Left lung (tissue), 10 donors: Measurements from ENCODE around the gene ZFP36L2. TPM values are rescaled to one million over a fixed set of nuclear protein-coding genes. Genes with fewer than 3 reads are reported as not detected.

Source experiments
- ATAC-seq: fragments of 200-7000 bp; cut with Tn5 transposase; one replicate; pipeline ENCODE4 v1.9.1; 2020; ENCODE audit warnings: moderate library complexity
- DNase-seq, 4 donors: peaks; one replicate each; pipeline ENCODE4 v3.0.0-alpha.2; 2013 to 2020
- H3K27ac ChIP-seq, 2 donors: fragments of 200-600 bp; sonication (generic) in 1 of 2; one replicate each; pipeline versions ENCODE4 v1.5.0 to v1.8.0; 2020 to 2021
- H3K27me3 ChIP-seq, 2 donors: fragments of 200-600 bp; sonication (generic) in 1 of 2; one replicate each; pipeline versions ENCODE4 v1.5.0 to v1.8.0; 2020 to 2021
- H3K36me3 ChIP-seq, 2 donors: fragments of 200-600 bp; sonication (generic) in 1 of 2; one replicate each; pipeline versions ENCODE4 v1.5.0 to v1.8.0; 2020 to 2021
- H3K4me1 ChIP-seq, 2 donors: fragments of 200-600 bp; one replicate each; pipeline ENCODE4 v1.8.0; 2021
- H3K4me3 ChIP-seq, 2 donors: fragments of 200-600 bp; sonication (generic) in 1 of 2; one replicate each; pipeline versions ENCODE4 v1.5.0 to v1.8.0; 2020 to 2021; ENCODE audit warnings: mild to moderate bottlenecking in 1 of 2
- H3K9me3 ChIP-seq, 2 donors: fragments of 200-600 bp; sonication (generic) in 1 of 2; one replicate each; pipeline versions ENCODE4 v1.5.0 to v1.8.0; 2020 to 2021
- CTCF ChIP-seq, 2 donors: fragments of 200-600 bp; sonication (generic) in 1 of 2; IDR thresholded peaks; one replicate each; pipeline versions ENCODE4 v1.5.0 to v1.8.0; 2021; ENCODE audit warnings: antibody characterized with exemption in 2 of 2
- intact Hi-C, 2 donors: fragments of 100-400 bp; cut with DNase I; formaldehyde crosslinking; loops; one replicate each; pipeline versions ENCODE4 v1.11.2 to v1.14.2; 2022
- polyA plus RNA-seq, 6 donors: library from polyadenylated mRNA; unstranded; fragments of 120-200 nt; gene quantifications; one replicate each; pipeline ENCODE4 v1.2.1, GENCODE V29; 2013; ENCODE audit not compliant: insufficient read length in 6 of 6
- total RNA-seq, 2 donors: library from RNA; stranded (reverse); fragmentation: NEBNext Ultra II Directional; extraction: Animal tissue kit (Norgen Biotek cat#: 25700); gene quantifications; one replicate each; pipeline ENCODE4 v1.2.1, GENCODE V29; 2021
- donor health status: DM: no; HTN: yes; CAD: no.
- donor health status: DM: no; HTN: no; CAD: no.

ZFP36L2 gene
- total and polyA plus RNA-seq, 8 donors: 72.2 to 131 (median 109) TPM

- Histone ChIP-seq H3K27ac (peak overlapping the region; percentile 99), H3K27me3 (no peaks in the 10 kb centered on the region), H3K4me1 (peaks cover 24 to 62% of the 10 kb centered on the region in 2 donors), H3K4me3 (peak overlapping the region; percentile 72 to 83), H3K9me3 (no peaks in the 10 kb centered on the region), H3K36me3 (peaks cover 0 to 24% of the 10 kb centered on the region in 2 donors)
- ATAC-seq (no peak), DNase-seq (peak; percentile 54 to 91 (median 70))
- no peak for TF ChIP-seq CTCF (IDR thresholded peaks at IDR 0.05)
- intact Hi-C loops: loop anchor here (5.0 to 10.0 kb wide), 4 partner anchors 90 to 260 kb away; no protein-coding TSS in a partner anchor
Measured at GRCh38 chr2:43225093-43225787, 1.2 kb downstream of the ZFP36L2 start.

- peaks cover 0 to 24% of the 10 kb centered on the region in 2 donors for H3K36me3 ChIP-seq
- peaks cover 29 to 65% of the 10 kb centered on the region in 2 donors for H3K4me1 ChIP-seq
- TF ChIP-seq CTCF (IDR thresholded peaks at IDR 0.05): no peak
- peak overlapping the region; percentile 72 to 83 for H3K4me3 ChIP-seq
- H3K9me3 ChIP-seq: no peaks in the 10 kb centered on the region
- DNase-seq: peak in 1 of 4 donors; percentile 88
- ATAC-seq: no peak
- H3K27ac ChIP-seq: peak overlapping the region; percentile 99
- no peaks in the 10 kb centered on the region for H3K27me3 ChIP-seq
- intact Hi-C loops: loop anchor here (5.0 to 10.0 kb wide), 4 partner anchors 90 to 260 kb away; no protein-coding TSS in a partner anchor
Measured at GRCh38 chr2:43224571-43225092, 1.8 kb downstream of the ZFP36L2 start.

GRCh38 chr2:43224131-43224570 lies 2.3 kb downstream of the ZFP36L2 start:
- peak in 1 of 2 donors; percentile 12 for TF ChIP-seq CTCF (IDR thresholded peaks at IDR 0.05)
- Histone ChIP-seq H3K9me3 (no peaks in the 10 kb centered on the region), H3K4me1 (peaks cover 33 to 65% of the 10 kb centered on the region in 2 donors), H3K27ac (peak overlapping the region; percentile 99), H3K27me3 (no peaks in the 10 kb centered on the region), H3K36me3 (peaks cover 0 to 24% of the 10 kb centered on the region in 2 donors), H3K4me3 (peak overlapping the region; percentile 72 to 83)
- intact Hi-C loops: loop anchor here (10.0 kb wide), 3 partner anchors 89 to 259 kb away; no protein-coding TSS in a partner anchor
- ATAC-seq: no peak
- DNase-seq: peak in 3 of 4 donors; percentile 76 to 90 (median 76)

GRCh38 chr2:43223521-43224001 lies 2.8 kb downstream of the ZFP36L2 start:
- peaks cover 0 to 24% of the 10 kb centered on the region in 2 donors for H3K36me3 ChIP-seq
- intact Hi-C loops: loop anchor here (10.0 kb wide), 3 partner anchors 89 to 259 kb away; no protein-coding TSS in a partner anchor
- ATAC-seq (no peak), DNase-seq (no peak)
- H3K27ac ChIP-seq: peak overlapping the region; percentile 99
- peak overlapping the region; percentile 72 to 83 for H3K4me3 ChIP-seq
- no peaks in the 10 kb centered on the region for H3K27me3 ChIP-seq
- no peaks in the 10 kb centered on the region for H3K9me3 ChIP-seq
- no peak for TF ChIP-seq CTCF (IDR thresholded peaks at IDR 0.05)
- H3K4me1 ChIP-seq: peaks cover 37 to 65% of the 10 kb centered on the region in 2 donors
